Mesenchymal stem cell (in vitro differentiated cells and primary cell): ENCODE measurements around the gene PDCL3.

Experiments used
- DNase-seq: peaks from one replicate; pipeline ENCODE4 v3.0.0-alpha.2; 2013
- H2AFZ ChIP-seq: one replicate; pipeline ENCODE4 v1.6.1; 2013; ENCODE audit warnings: low read depth, mild to moderate bottlenecking, control low read depth, inconsistent platforms, low read length, moderate library complexity
- H2AK5ac ChIP-seq: 2 replicates; pipeline ENCODE4 v1.6.1; 2013; ENCODE audit warnings: low read length, moderate library complexity, mild to moderate bottlenecking, inconsistent platforms; ENCODE audit not compliant: severe bottlenecking
- H2BK120ac ChIP-seq: one replicate; pipeline ENCODE4 v1.6.1; 2013; ENCODE audit warnings: low read depth, mild to moderate bottlenecking, inconsistent platforms, low read length, moderate library complexity
- H2BK12ac ChIP-seq, 2 experiments: one replicate each; pipeline ENCODE4 v1.6.1; 2013; ENCODE audit warnings: inconsistent platforms in 2 of 2, low read length in 2 of 2, mild to moderate bottlenecking in 2 of 2, moderate library complexity in 2 of 2, control low read depth in 1 of 2
- H2BK15ac ChIP-seq: one replicate; pipeline ENCODE4 v1.6.1; 2013; ENCODE audit warnings: mild to moderate bottlenecking, low read depth, inconsistent platforms; ENCODE audit not compliant: poor library complexity, severe bottlenecking
- H2BK5ac ChIP-seq: 2 replicates; pipeline ENCODE4 v1.6.1; 2013; ENCODE audit warnings: low read depth, mild to moderate bottlenecking, low read length, control low read depth, inconsistent platforms; ENCODE audit not compliant: poor library complexity, severe bottlenecking
- H3K14ac ChIP-seq, 2 experiments: one replicate each; pipeline ENCODE4 v1.6.1; 2013; ENCODE audit warnings: inconsistent platforms in 2 of 2, low read length in 2 of 2, control low read depth in 1 of 2, mild to moderate bottlenecking in 1 of 2, moderate library complexity in 1 of 2
- H3K18ac ChIP-seq, 2 experiments: one replicate each; pipeline ENCODE4 v1.6.1; 2013; ENCODE audit warnings: inconsistent platforms in 2 of 2, low read length in 2 of 2, control low read depth in 1 of 2, low read depth in 1 of 2, mild to moderate bottlenecking in 1 of 2
- H3K23ac ChIP-seq, 2 experiments: one replicate each; pipeline ENCODE4 v1.6.1; 2013; ENCODE audit warnings: inconsistent platforms in 2 of 2, low read length in 2 of 2, mild to moderate bottlenecking in 2 of 2, moderate library complexity in 2 of 2, control low read depth in 1 of 2
- H3K27ac ChIP-seq: 2 replicates; pipeline ENCODE4 v1.5.1; 2013; ENCODE audit warnings: mild to moderate bottlenecking, moderate library complexity, low read length, control low read depth, inconsistent platforms; ENCODE audit not compliant: poor library complexity, severe bottlenecking
- H3K27me3 ChIP-seq, 2 experiments: 2 replicates each; pipeline versions ENCODE4 v1.6.1 to v1.7.0; 2013; ENCODE audit warnings: low read length in 2 of 2, mild to moderate bottlenecking in 2 of 2, moderate library complexity in 2 of 2, control low read depth in 1 of 2, inconsistent platforms in 1 of 2; ENCODE audit not compliant: control insufficient read depth in 1 of 2, insufficient read depth in 1 of 2
- H3K36me3 ChIP-seq, 2 experiments: 2 replicates each; pipeline versions ENCODE4 v1.6.1 to v1.7.0; 2013; ENCODE audit warnings: low read length in 2 of 2, control low read depth in 1 of 2, inconsistent platforms in 1 of 2, low read depth in 1 of 2, mild to moderate bottlenecking in 1 of 2; ENCODE audit not compliant: insufficient read depth in 2 of 2, control insufficient read depth in 1 of 2
- H3K4ac ChIP-seq, 2 experiments: one replicate each; pipeline ENCODE4 v1.6.1; 2013; ENCODE audit warnings: inconsistent platforms in 2 of 2, low read length in 2 of 2, mild to moderate bottlenecking in 2 of 2, moderate library complexity in 2 of 2, control low read depth in 1 of 2, low read depth in 1 of 2
- H3K4me1 ChIP-seq: 2 replicates; pipeline ENCODE4 v1.6.1; 2013; ENCODE audit warnings: low read depth, low read length, control low read depth; ENCODE audit not compliant: control insufficient read depth, insufficient read depth
- H3K4me2 ChIP-seq: 2 replicates; pipeline ENCODE4 v1.6.1; 2013; ENCODE audit warnings: low read length, mild to moderate bottlenecking, inconsistent platforms; ENCODE audit not compliant: poor library complexity, severe bottlenecking
- H3K4me3 ChIP-seq, 2 experiments: 2 replicates each; pipeline versions ENCODE4 v1.5.1 to v1.7.0; 2013; ENCODE audit warnings: low read length in 2 of 2, mild to moderate bottlenecking in 2 of 2, control low read depth in 1 of 2, low read depth in 1 of 2; ENCODE audit not compliant: insufficient read depth in 1 of 2
- H3K79me1 ChIP-seq: replicated peaks from 2 replicates; pipeline ENCODE4 v1.6.1; 2013; ENCODE audit warnings: mild to moderate bottlenecking, control low read depth, low read length, inconsistent platforms; ENCODE audit not compliant: poor library complexity, severe bottlenecking
- H3K9ac ChIP-seq: 2 replicates; pipeline ENCODE4 v1.7.0; 2013; ENCODE audit warnings: mild to moderate bottlenecking, low read length, moderate library complexity
- H3K9me3 ChIP-seq: 2 replicates; pipeline ENCODE4 v1.7.0; 2013; ENCODE audit warnings: mild to moderate bottlenecking, low read length; ENCODE audit not compliant: control insufficient read depth
- H4K8ac ChIP-seq: one replicate; pipeline ENCODE4 v1.6.1; 2013; ENCODE audit warnings: inconsistent platforms, mild to moderate bottlenecking, low read length, moderate library complexity
- H4K91ac ChIP-seq: one replicate; pipeline ENCODE4 v1.6.1; 2013; ENCODE audit warnings: mild to moderate bottlenecking, low read length, inconsistent platforms
- WGBS: methylation state at CpG from one replicate; pipeline ENCODE4 v1.1.7; 2013; ENCODE audit warnings: mixed read lengths; 5-methylcytosine and 5-hydroxymethylcytosine counted together

Gene PDCL3

GRCh38 chr2:100527440-100528015 is 35.3 kb upstream of the PDCL3 start:
- H2BK15ac ChIP-seq = no peak overlapping the region
- no peak overlapping the region for H3K9ac ChIP-seq
- no peak overlapping the region for H2AK5ac ChIP-seq
- H3K4ac ChIP-seq = no peak overlapping the region
- H4K8ac ChIP-seq = no peak overlapping the region
- H3K14ac ChIP-seq = no peak overlapping the region
- no peak overlapping the region for H3K27ac ChIP-seq
- H3K9me3 ChIP-seq = no peaks in the 10 kb centered on the region
- no peaks in the 10 kb centered on the region for H3K27me3 ChIP-seq
- H3K18ac ChIP-seq = no peak overlapping the region
- 74% methylated on average over 7 of the region's 7 CpGs for WGBS
- no peaks in the 10 kb centered on the region for H3K79me1 ChIP-seq
- H3K4me2 ChIP-seq = no peak overlapping the region
- no peak overlapping the region for H3K4me3 ChIP-seq
- no peak overlapping the region for H3K23ac ChIP-seq
- no peak overlapping the region for H2BK12ac ChIP-seq
- no peak overlapping the region for H2BK5ac ChIP-seq
- no peak for DNase-seq
- no peak overlapping the region for H4K91ac ChIP-seq
- no peaks in the 10 kb centered on the region for H3K4me1 ChIP-seq
- H3K36me3 ChIP-seq = no peaks in the 10 kb centered on the region
- H2AFZ ChIP-seq = no peak overlapping the region
- H2BK120ac ChIP-seq = no peak overlapping the region

- H3K4ac ChIP-seq = no peak overlapping the region
- no peak overlapping the region for H4K8ac ChIP-seq
- no peak overlapping the region for H2AFZ ChIP-seq
- H3K18ac ChIP-seq = no peak overlapping the region
- H3K4me2 ChIP-seq = no peak overlapping the region
- no peak overlapping the region for H2BK120ac ChIP-seq
- no peak overlapping the region for H3K23ac ChIP-seq
- no peak overlapping the region for H3K14ac ChIP-seq
- H2BK5ac ChIP-seq = no peak overlapping the region
- DNase-seq = no peak
- H3K27ac ChIP-seq = no peak overlapping the region
- no peak overlapping the region for H3K4me3 ChIP-seq
- H3K9ac ChIP-seq = no peak overlapping the region
- H4K91ac ChIP-seq = no peak overlapping the region
- no peaks in the 10 kb centered on the region for H3K9me3 ChIP-seq
- H3K4me1 ChIP-seq = no peaks in the 10 kb centered on the region
- no peaks in the 10 kb centered on the region for H3K27me3 ChIP-seq
- no peak overlapping the region for H2AK5ac ChIP-seq
- no peaks in the 10 kb centered on the region for H3K79me1 ChIP-seq
- 95% methylated on average over 6 of the region's 8 CpGs for WGBS
- no peaks in the 10 kb centered on the region for H3K36me3 ChIP-seq
- no peak overlapping the region for H2BK15ac ChIP-seq
- H2BK12ac ChIP-seq = no peak overlapping the region
Measured at GRCh38 chr2:100529176-100529575, 33.6 kb upstream of the PDCL3 start.

- no peak overlapping the region for H3K27ac ChIP-seq
- no peak overlapping the region for H2AK5ac ChIP-seq
- H3K36me3 ChIP-seq = no peaks in the 10 kb centered on the region
- no peaks in the 10 kb centered on the region for H3K27me3 ChIP-seq
- no peak overlapping the region for H4K8ac ChIP-seq
- H4K91ac ChIP-seq = no peak overlapping the region
- no peak overlapping the region for H3K4me2 ChIP-seq
- no peak overlapping the region for H3K4ac ChIP-seq
- no peak overlapping the region for H3K18ac ChIP-seq
- H2BK12ac ChIP-seq = no peak overlapping the region
- H2BK120ac ChIP-seq = no peak overlapping the region
- no peak for DNase-seq
- H2BK15ac ChIP-seq = no peak overlapping the region
- no peak overlapping the region for H2AFZ ChIP-seq
- WGBS = 85% methylated on average over 6 of the region's 6 CpGs
- no peak overlapping the region for H3K9ac ChIP-seq
- H3K4me3 ChIP-seq = no peak overlapping the region
- H3K79me1 ChIP-seq = no peaks in the 10 kb centered on the region
- no peak overlapping the region for H2BK5ac ChIP-seq
- H3K4me1 ChIP-seq = no peaks in the 10 kb centered on the region
- H3K14ac ChIP-seq = no peak overlapping the region
- no peak overlapping the region for H3K23ac ChIP-seq
- H3K9me3 ChIP-seq = no peaks in the 10 kb centered on the region
Measured at GRCh38 chr2:100529900-100530299, 32.9 kb upstream of the PDCL3 start.

GRCh38 chr2:100535855-100536254 is 26.9 kb upstream of the PDCL3 start:
- no peak overlapping the region for H3K14ac ChIP-seq
- H2AFZ ChIP-seq = no peak overlapping the region
- no peak overlapping the region for H3K23ac ChIP-seq
- no peak overlapping the region for H3K9ac ChIP-seq
- no peak overlapping the region for H2AK5ac ChIP-seq
- H4K91ac ChIP-seq = no peak overlapping the region
- DNase-seq = no peak
- H3K27ac ChIP-seq = no peak overlapping the region
- H3K79me1 ChIP-seq = no peaks in the 10 kb centered on the region
- no peak overlapping the region for H2BK5ac ChIP-seq
- H2BK15ac ChIP-seq = no peak overlapping the region
- no peak overlapping the region for H3K4me3 ChIP-seq
- no peak overlapping the region for H3K4me2 ChIP-seq
- H4K8ac ChIP-seq = no peak overlapping the region
- no peak overlapping the region for H2BK12ac ChIP-seq
- no peaks in the 10 kb centered on the region for H3K27me3 ChIP-seq
- H3K18ac ChIP-seq = no peak overlapping the region
- H3K4me1 ChIP-seq = no peaks in the 10 kb centered on the region
- no peaks in the 10 kb centered on the region for H3K9me3 ChIP-seq
- H3K36me3 ChIP-seq = no peaks in the 10 kb centered on the region
- H2BK120ac ChIP-seq = no peak overlapping the region
- WGBS = 88% methylated on average over 1 of the region's 2 CpGs
- H3K4ac ChIP-seq = no peak overlapping the region
